D721Med (cell line): ENCODE measurements around the gene CYP2A7.
"Not testable (repeated sequence)": the region's sequence is repeated elsewhere in the genome, so short reads cannot be mapped to it uniquely, and the experiment has no call there.

Source experiments
- DNase-seq: peaks from one replicate; pipeline ENCODE4 v3.0.0; 2011; ENCODE audit warnings: low spot score; ENCODE audit not compliant: insufficient read length
- FAIRE-seq: peaks from 2 replicates; lab custom pipeline; 2011; peaks lifted over from hg19 to GRCh38; lab: Jason Lieb, UNC
- CTCF ChIP-seq: IDR thresholded peaks from 2 replicates; pipeline ENCODE4 v1.5.1; 2012; ENCODE audit warnings: mild to moderate bottlenecking, control low read depth; ENCODE audit not compliant: insufficient read depth; ENCODE audit errors: missing control alignments

The CYP2A7 gene

GRCh38 chr19:40836754-40837429, 45.1 kb downstream of the CYP2A7 start:
- no peak for DNase-seq
- FAIRE-seq = no peak
- TF ChIP-seq CTCF = no peak

- FAIRE-seq = not testable (repeated sequence)
Observed at GRCh38 chr19:40833728-40834533, 48.1 kb downstream of the CYP2A7 start.

GRCh38 chr19:40832431-40832790, 49.6 kb downstream of the CYP2A7 start:
- FAIRE-seq, DNase-seq: not testable (repeated sequence)

More at GRCh38 chr19:40833728-40834533, 48.1 kb downstream of the CYP2A7 start:
- not testable (repeated sequence) for DNase-seq

GRCh38 chr19:40831502-40832430, 50.3 kb downstream of the CYP2A7 start:
- DNase-seq (no peak), FAIRE-seq (no peak)
- TF ChIP-seq CTCF = no peak

GRCh38 chr19:40830741-40831140, 51.3 kb downstream of the CYP2A7 start:
- FAIRE-seq, DNase-seq: not testable (repeated sequence)

GRCh38 chr19:40829205-40829604, 52.8 kb downstream of the CYP2A7 start:
- no peak for DNase-seq
- FAIRE-seq = no peak
- no peak for TF ChIP-seq CTCF

- no peak for TF ChIP-seq CTCF
- FAIRE-seq (no peak), DNase-seq (no peak)
Observed at GRCh38 chr19:40827386-40828247, 54.4 kb downstream of the CYP2A7 start.

- DNase-seq, FAIRE-seq: not testable (repeated sequence)
Observed at GRCh38 chr19:40826699-40827385, 55.2 kb downstream of the CYP2A7 start.

- not testable (repeated sequence) for FAIRE-seq, DNase-seq
Observed at GRCh38 chr19:40826312-40826698, 55.7 kb downstream of the CYP2A7 start.

GRCh38 chr19:40825460-40826095, 56.5 kb downstream of the CYP2A7 start:
- not testable (repeated sequence) for DNase-seq, FAIRE-seq
